OCI-LY3 (cell line): ENCODE results near the gene ADGRL1.

Experiments
- EZH2phosphoT487 ChIP-seq: fragments of 200-600 bp; shearing (Covaris generic); IDR thresholded peaks from 2 replicates; pipeline ENCODE4 v1.6.1; 2018; ENCODE audit warnings: antibody characterized with exemption, mixed run types, low read depth
- TF ChIP-seq, protein P1 (sequence below): fragments of 200-600, 300-600 bp; sonication (generic); IDR thresholded peaks from 2 replicates; pipeline ENCODE4 v1.5.1; 2014; ENCODE audit warnings: antibody characterized with exemption, low read length, low read depth

DNA sequence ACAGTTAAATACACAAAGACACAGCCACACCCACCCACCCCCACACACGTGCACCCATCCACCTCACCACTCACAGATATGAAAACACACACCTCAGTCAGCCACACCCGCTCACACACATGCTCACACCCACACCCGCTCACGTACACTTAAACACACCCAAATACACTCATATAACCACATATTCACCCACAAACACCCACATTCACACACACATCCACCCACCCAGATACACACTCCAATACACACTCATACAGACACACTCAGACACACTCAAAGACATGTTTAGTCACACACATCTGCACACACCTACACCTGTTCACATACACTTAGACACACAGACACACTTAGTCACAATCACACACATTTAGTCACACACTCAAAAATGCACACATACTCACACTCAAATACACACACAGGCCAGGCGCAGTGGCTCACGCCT is 30.6 kb downstream of the ADGRL1 start:
- TF ChIP-seq, protein P1, sequence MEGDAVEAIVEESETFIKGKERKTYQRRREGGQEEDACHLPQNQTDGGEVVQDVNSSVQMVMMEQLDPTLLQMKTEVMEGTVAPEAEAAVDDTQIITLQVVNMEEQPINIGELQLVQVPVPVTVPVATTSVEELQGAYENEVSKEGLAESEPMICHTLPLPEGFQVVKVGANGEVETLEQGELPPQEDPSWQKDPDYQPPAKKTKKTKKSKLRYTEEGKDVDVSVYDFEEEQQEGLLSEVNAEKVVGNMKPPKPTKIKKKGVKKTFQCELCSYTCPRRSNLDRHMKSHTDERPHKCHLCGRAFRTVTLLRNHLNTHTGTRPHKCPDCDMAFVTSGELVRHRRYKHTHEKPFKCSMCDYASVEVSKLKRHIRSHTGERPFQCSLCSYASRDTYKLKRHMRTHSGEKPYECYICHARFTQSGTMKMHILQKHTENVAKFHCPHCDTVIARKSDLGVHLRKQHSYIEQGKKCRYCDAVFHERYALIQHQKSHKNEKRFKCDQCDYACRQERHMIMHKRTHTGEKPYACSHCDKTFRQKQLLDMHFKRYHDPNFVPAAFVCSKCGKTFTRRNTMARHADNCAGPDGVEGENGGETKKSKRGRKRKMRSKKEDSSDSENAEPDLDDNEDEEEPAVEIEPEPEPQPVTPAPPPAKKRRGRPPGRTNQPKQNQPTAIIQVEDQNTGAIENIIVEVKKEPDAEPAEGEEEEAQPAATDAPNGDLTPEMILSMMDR = no peak
- no peak for TF ChIP-seq EZH2phosphoT487
